Kidney glomerular epithelial cell (primary cell): ENCODE measurements around the gene OTOS.

Experiments used
- DNase-seq: peaks from one replicate; lab custom pipeline; 2025; lab: John Stamatoyannopoulos, UW

The OTOS gene

GRCh38 chr2:240140511-240140910 is at the start of gene OTOS:
OTOS (minus strand) TSS chr2:240140658; CDS start chr2:240140326, 332 bp downstream.
- DNase-seq = no peak

- DNase-seq = no peak
Observed at GRCh38 chr2:240189686-240190085, 49.2 kb upstream of the OTOS start.

- DNase-seq = no peak
Observed at GRCh38 chr2:240187989-240188590, 47.6 kb upstream of the OTOS start.

GRCh38 chr2:240186191-240186725 is 45.8 kb upstream of the OTOS start:
- no peak for DNase-seq

GRCh38 chr2:240184656-240185055 is 44.2 kb upstream of the OTOS start:
- no peak for DNase-seq

- no peak for DNase-seq
Observed at GRCh38 chr2:240183875-240184590, 43.6 kb upstream of the OTOS start.

GRCh38 chr2:240183006-240183874 is 42.8 kb upstream of the OTOS start:
- DNase-seq = no peak

- no peak for DNase-seq
Observed at GRCh38 chr2:240182476-240182875, 42.0 kb upstream of the OTOS start.

GRCh38 chr2:240182001-240182400 is 41.5 kb upstream of the OTOS start:
- DNase-seq = no peak

GRCh38 chr2:240179941-240180666 is 39.6 kb upstream of the OTOS start:
- no peak for DNase-seq

- no peak for DNase-seq
Observed at GRCh38 chr2:240179186-240179815, 38.8 kb upstream of the OTOS start.

GRCh38 chr2:240178564-240178963 is 38.1 kb upstream of the OTOS start:
- DNase-seq = no peak

GRCh38 chr2:240174496-240174895 is 34.0 kb upstream of the OTOS start:
- DNase-seq = no peak

GRCh38 chr2:240172071-240172895 is 31.8 kb upstream of the OTOS start:
- no peak for DNase-seq

- DNase-seq = no peak
Observed at GRCh38 chr2:240170883-240171282, 30.4 kb upstream of the OTOS start.

- DNase-seq = peak; percentile 2
Observed at GRCh38 chr2:240170354-240170735, 29.9 kb upstream of the OTOS start.

GRCh38 chr2:240169486-240170353 is 29.3 kb upstream of the OTOS start:
- DNase-seq = no peak

GRCh38 chr2:240168546-240169361 is 28.3 kb upstream of the OTOS start:
- DNase-seq = no peak

GRCh38 chr2:240168041-240168440 is 27.6 kb upstream of the OTOS start:
- DNase-seq = no peak
